ENCODE measurements around the gene SRPK3. TPM values are rescaled to one million over a fixed set of nuclear protein-coding genes. Genes with fewer than 3 reads are reported as not detected.
A peak's percentile ranks its signal among the peaks of the same experiment; 100 is the strongest.

The SRPK3 gene
- total RNA-seq, 1 donor from 2014 or later = 0.17 TPM

GRCh38 chrX:153792368-153792767, 11.5 kb downstream of the SRPK3 start:
- TF ChIP-seq CTCF (conservative IDR thresholded peaks at IDR 0.05; ENCODE audit: low read depth, low read length) = no peak
- no peak overlapping the region for H3K4me3 ChIP-seq (ENCODE audit: low read depth, low read length)
- no peak for DNase-seq (ENCODE audit: low read depth)

DNA sequence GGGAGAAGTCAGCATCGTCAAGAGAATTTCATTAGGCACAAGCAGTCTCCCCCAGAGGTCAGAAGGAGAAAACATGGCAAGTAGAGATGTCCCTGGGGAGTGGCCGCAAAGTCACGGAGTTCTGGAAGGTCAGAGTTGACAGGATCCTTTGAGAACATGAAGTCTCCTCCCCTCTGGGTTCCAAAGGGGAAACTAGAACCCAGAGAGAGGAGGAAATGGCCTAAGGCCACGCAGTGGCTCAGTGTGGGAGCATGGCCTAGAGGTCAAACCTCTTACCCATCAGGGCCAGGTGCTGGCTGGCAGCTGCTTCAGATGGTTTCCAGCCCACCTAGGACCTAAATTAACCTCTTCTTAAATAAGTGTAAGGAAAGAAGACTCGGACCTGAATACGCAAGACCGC, 12.4 kb downstream of the SRPK3 start:
- H3K4me3 ChIP-seq (ENCODE audit: low read depth, low read length) = peak overlapping the region; percentile 69
- DNase-seq (ENCODE audit: low read depth) = no peak
- TF ChIP-seq CTCF (conservative IDR thresholded peaks at IDR 0.05; ENCODE audit: low read depth, low read length) = no peak

- TF ChIP-seq CTCF (conservative IDR thresholded peaks at IDR 0.05; ENCODE audit: low read depth, low read length) = no peak
- peak; percentile 30 for DNase-seq (ENCODE audit: low read depth)
- H3K4me3 ChIP-seq (ENCODE audit: low read depth, low read length) = peak within 1 kb of the TSS; percentile 69
Observed at GRCh38 chrX:153794018-153794896, 13.4 kb downstream of the SRPK3 start, which contains the start of the genes IDH3G and SSR4. Gene IDH3G (minus strand): TSS chrX:153794375. CDS start chrX:153794326, 49 bp downstream. Gene SSR4 (plus strand): TSS chrX:153794668. CDS start chrX:153794688, 20 bp downstream.

GRCh38 chrX:153794897-153795816, 14.3 kb downstream of the SRPK3 start:
- DNase-seq (ENCODE audit: low read depth) = no peak
- no peak for TF ChIP-seq CTCF (conservative IDR thresholded peaks at IDR 0.05; ENCODE audit: low read depth, low read length)
- H3K4me3 ChIP-seq (ENCODE audit: low read depth, low read length) = peak overlapping the region; percentile 69

DNA sequence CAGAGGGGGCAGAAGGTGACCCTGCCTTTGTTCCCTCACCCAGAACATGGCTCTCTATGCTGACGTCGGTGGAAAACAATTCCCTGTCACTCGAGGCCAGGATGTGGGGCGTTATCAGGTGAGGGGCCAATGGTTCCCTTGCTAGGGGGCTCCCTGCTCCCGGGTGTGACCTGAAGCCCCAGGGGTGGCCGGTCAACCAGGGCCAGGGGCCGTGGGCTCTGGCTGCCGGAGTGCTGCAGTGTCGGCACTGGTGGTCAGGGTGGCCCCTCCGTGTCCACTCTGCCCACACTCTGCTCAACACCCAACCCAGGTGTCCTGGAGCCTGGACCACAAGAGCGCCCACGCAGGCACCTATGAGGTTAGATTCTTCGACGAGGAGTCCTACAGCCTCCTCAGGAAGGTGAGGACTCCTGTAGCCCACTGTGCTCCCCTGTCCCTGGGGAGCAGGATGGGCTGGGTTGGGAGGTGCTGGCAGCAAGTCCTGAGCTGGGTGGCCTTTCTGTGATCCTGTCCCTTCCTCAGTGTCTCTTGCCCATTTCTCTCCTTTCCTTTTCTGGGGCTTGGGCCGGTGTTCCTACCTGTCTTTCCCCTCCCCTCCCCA, 16.7 kb downstream of the SRPK3 start:
- DNase-seq (ENCODE audit: low read depth) = no peak
- H3K4me3 ChIP-seq (ENCODE audit: low read depth, low read length) = no peak overlapping the region
- TF ChIP-seq CTCF (conservative IDR thresholded peaks at IDR 0.05; ENCODE audit: low read depth, low read length) = no peak

DNA sequence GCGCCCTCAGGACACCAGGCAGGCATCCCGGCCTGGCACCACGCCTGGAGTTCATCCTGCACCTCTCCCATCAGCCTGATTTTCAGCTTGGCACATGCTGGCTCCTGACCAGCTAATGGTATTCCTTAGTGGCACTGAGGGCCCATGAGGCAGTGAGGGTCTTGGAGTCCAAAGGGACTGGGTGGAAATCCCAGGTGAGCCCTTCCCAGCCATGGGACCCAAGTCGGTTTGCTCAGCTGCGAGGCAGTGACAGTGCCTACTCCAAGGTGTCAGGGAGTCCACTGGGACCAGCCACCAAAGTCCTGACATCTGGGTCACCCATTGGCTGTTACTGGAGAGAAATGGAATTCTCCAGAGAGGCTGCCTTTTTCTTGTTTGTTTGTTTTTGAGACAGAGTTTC, 18.5 kb downstream of the SRPK3 start:
- H3K4me3 ChIP-seq (ENCODE audit: low read depth, low read length) = no peak overlapping the region
- DNase-seq (ENCODE audit: low read depth) = no peak
- TF ChIP-seq CTCF (conservative IDR thresholded peaks at IDR 0.05; ENCODE audit: low read depth, low read length) = no peak
